Naive B cell (primary cell): Measurements from ENCODE around the gene SGK1. TPM values are rescaled to one million over a fixed set of nuclear protein-coding genes. Genes with fewer than 3 reads are reported as not detected.
"Not testable (repeated sequence)": the region's sequence is repeated elsewhere in the genome, so short reads cannot be mapped to it uniquely, and the experiment has no call there.

Source experiments
- ATAC-seq, 2 donors: fragments of 150-1000 bp; cut with Tn5 transposase; 2 replicates each; pipeline ENCODE4 v1.10.0; 2021; ENCODE audit warnings: low read depth in 2 of 2, mild to moderate bottlenecking in 2 of 2, moderate library complexity in 2 of 2
- DNase-seq: peaks from one replicate; pipeline ENCODE4 v3.0.0; 2022
- H3K27ac Mint-ChIP-seq, 6 donors: one replicate each; pipeline ENCODE4 v1.8.0; 2020 to 2022; ENCODE audit warnings: mild to moderate bottlenecking in 6 of 6, mixed read lengths in 6 of 6, moderate library complexity in 5 of 6, inconsistent platforms in 2 of 6
- H3K27me3 Mint-ChIP-seq, 3 donors: one replicate each; pipeline ENCODE4 v1.8.0; 2021 to 2022; ENCODE audit warnings: mixed read lengths in 3 of 3, mild to moderate bottlenecking in 1 of 3
- H3K36me3 Mint-ChIP-seq, 2 donors: one replicate each; pipeline ENCODE4 v1.8.0; 2020 to 2022; ENCODE audit warnings: mixed read lengths in 2 of 2, inconsistent platforms in 1 of 2, mild to moderate bottlenecking in 1 of 2
- H3K4me1 Mint-ChIP-seq, 3 donors: one replicate each; pipeline ENCODE4 v1.8.0; 2020 to 2022; ENCODE audit warnings: mixed read lengths in 3 of 3, inconsistent platforms in 1 of 3, mild to moderate bottlenecking in 1 of 3, moderate library complexity in 1 of 3
- H3K4me3 Mint-ChIP-seq, 8 donors: one replicate each; pipeline ENCODE4 v1.8.0; 2020 to 2022; ENCODE audit warnings: mild to moderate bottlenecking in 8 of 8, mixed read lengths in 8 of 8, moderate library complexity in 8 of 8, inconsistent platforms in 2 of 8
- H3K9me3 Mint-ChIP-seq, 7 donors: one replicate each; pipeline ENCODE4 v1.8.0; 2020 to 2022; ENCODE audit warnings: mixed read lengths in 7 of 7, mild to moderate bottlenecking in 5 of 7, inconsistent platforms in 2 of 7, moderate library complexity in 1 of 7
- polyA plus RNA-seq, 6 donors: library from polyadenylated mRNA; unstranded; fragments of 300-500 nt; fragmentation: Illumina TruSeq; gene quantifications; one replicate each; pipeline ENCODE4 v1.2.3, GENCODE V29; 2021; ENCODE audit warnings: low read depth in 6 of 6

The SGK1 gene
- polyA plus RNA-seq, 6 donors from 2014 or later = 6.6 to 59.1 (median 24.3) TPM

- peaks cover 6 to 11% of the 10 kb centered on the region in 2 donors for H3K36me3 Mint-ChIP-seq
- not testable (repeated sequence) for DNase-seq, H3K4me3 Mint-ChIP-seq, H3K27ac Mint-ChIP-seq, H3K27me3 Mint-ChIP-seq, ATAC-seq, H3K9me3 Mint-ChIP-seq
- peaks cover 24 to 56% (median 29%) of the 10 kb centered on the region in 3 donors for H3K4me1 Mint-ChIP-seq
Measured at GRCh38 chr6:134213410-134213809, 104.5 kb downstream of the SGK1 start.

DNA sequence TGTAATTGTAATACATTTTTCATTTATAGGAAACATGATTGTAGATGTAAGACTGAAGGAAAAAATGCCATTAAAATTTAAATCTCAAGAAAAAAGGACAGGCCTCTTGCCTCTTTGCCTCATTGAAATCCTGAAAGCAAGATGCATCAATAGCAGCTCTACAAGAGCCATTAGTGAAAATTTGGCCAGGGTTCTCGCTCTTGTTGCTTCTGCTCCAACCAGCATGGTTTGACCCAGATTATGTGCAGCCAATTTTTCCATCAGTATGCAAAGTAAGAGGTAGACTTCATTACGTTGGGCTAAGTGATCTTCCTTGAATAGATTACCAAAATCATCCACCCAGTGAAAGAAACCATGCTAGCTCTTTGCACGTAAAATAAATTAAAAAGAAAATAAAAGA is 106.6 kb downstream of the SGK1 start:
- DNase-seq = no peak
- H3K4me3 Mint-ChIP-seq = no peak overlapping the region
- peaks cover 0 to under 1% (median 0%) of the 10 kb centered on the region in 7 donors for H3K9me3 Mint-ChIP-seq
- peak overlapping the region in 1 of 6 donors; percentile 36 for H3K27ac Mint-ChIP-seq
- peaks cover 8 to 47% (median 13%) of the 10 kb centered on the region in 3 donors for H3K4me1 Mint-ChIP-seq
- no peak for ATAC-seq
- peaks cover under 1 to 2% of the 10 kb centered on the region in 2 donors for H3K36me3 Mint-ChIP-seq
- H3K27me3 Mint-ChIP-seq = no peaks in the 10 kb centered on the region

DNA sequence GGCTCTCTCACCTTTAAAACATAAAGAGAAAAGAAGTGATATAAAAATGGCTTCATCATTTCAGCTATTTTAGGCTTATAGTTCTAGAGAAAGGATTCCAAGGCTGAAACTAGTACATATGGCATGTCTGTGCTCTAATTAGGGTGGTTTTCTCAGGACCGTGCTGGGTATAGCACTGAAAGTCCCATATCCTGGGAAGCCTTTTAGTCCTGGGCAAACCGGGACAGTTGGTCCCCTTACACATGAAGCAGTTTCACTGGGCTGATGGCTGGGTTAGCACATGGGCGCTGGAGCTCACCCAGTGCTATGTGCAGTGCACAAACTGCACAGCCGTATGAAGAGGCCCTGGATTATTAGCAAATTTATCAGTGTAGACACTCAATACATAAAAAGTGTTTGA is 110.5 kb downstream of the SGK1 start:
- no peak overlapping the region for H3K4me3 Mint-ChIP-seq
- H3K4me1 Mint-ChIP-seq = peaks cover 0 to 32% (median 0%) of the 10 kb centered on the region in 3 donors
- peaks cover 3 to 13% (median 7%) of the 10 kb centered on the region in 7 donors for H3K9me3 Mint-ChIP-seq
- no peaks in the 10 kb centered on the region for H3K27me3 Mint-ChIP-seq
- no peak for ATAC-seq
- no peak for DNase-seq
- H3K36me3 Mint-ChIP-seq = peaks cover 5 to 8% of the 10 kb centered on the region in 2 donors
- no peak overlapping the region for H3K27ac Mint-ChIP-seq

GRCh38 chr6:134205366-134205765 is 112.5 kb downstream of the SGK1 start:
- H3K27ac Mint-ChIP-seq = no peak overlapping the region
- peaks cover 5 to 8% of the 10 kb centered on the region in 2 donors for H3K36me3 Mint-ChIP-seq
- H3K4me3 Mint-ChIP-seq = no peak overlapping the region
- ATAC-seq (no peak), DNase-seq (no peak)
- peaks cover 0 to 20% (median 3%) of the 10 kb centered on the region in 3 donors for H3K4me1 Mint-ChIP-seq
- peaks cover 3 to 13% (median 7%) of the 10 kb centered on the region in 7 donors for H3K9me3 Mint-ChIP-seq
- H3K27me3 Mint-ChIP-seq = no peaks in the 10 kb centered on the region

GRCh38 chr6:134204759-134205158 is 113.2 kb downstream of the SGK1 start:
- Mint-ChIP-seq H3K4me1 (peaks cover 3 to 22% (median 9%) of the 10 kb centered on the region in 3 donors), H3K4me3 (peak overlapping the region in 1 of 8 donors; percentile 6), H3K27ac (peak overlapping the region in 1 of 6 donors; percentile 52), H3K9me3 (peaks cover 3 to 13% (median 7%) of the 10 kb centered on the region in 7 donors)
- not testable (repeated sequence) for H3K27me3 Mint-ChIP-seq, ATAC-seq, DNase-seq, H3K36me3 Mint-ChIP-seq

DNA sequence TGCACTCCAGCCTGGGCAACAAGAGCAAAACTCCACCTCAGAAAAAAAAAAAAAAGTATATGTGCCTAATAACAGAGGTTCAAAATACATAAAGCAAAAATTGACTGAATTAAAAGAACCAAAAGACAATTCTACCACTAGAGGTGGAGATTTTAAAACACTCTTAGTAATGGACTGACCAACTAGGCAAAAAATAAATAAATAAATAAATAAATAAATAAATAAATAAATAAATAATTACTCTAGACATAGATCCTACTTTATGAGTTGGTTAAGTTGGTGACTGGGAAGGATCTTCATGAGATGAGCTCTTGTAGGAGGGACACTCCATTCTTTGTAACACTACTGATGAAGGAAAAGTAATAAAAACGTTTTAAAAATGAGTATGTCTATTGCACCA is 113.9 kb downstream of the SGK1 start:
- Mint-ChIP-seq H3K4me1 (peaks cover 6 to 28% (median 16%) of the 10 kb centered on the region in 3 donors), H3K27ac (no peak overlapping the region), H3K9me3 (peaks cover 3 to 13% (median 7%) of the 10 kb centered on the region in 7 donors), H3K36me3 (peaks cover 5 to 8% of the 10 kb centered on the region in 2 donors), H3K27me3 (no peaks in the 10 kb centered on the region), H3K4me3 (no peak overlapping the region)
- ATAC-seq (no peak), DNase-seq (no peak)

- Mint-ChIP-seq H3K4me1 (peaks cover 9 to 26% (median 20%) of the 10 kb centered on the region in 3 donors), H3K27me3 (no peaks in the 10 kb centered on the region), H3K9me3 (peaks cover 3 to 13% (median 7%) of the 10 kb centered on the region in 7 donors), H3K4me3 (no peak overlapping the region), H3K27ac (no peak overlapping the region), H3K36me3 (peaks cover 8 to 9% of the 10 kb centered on the region in 2 donors)
- DNase-seq = no peak
- ATAC-seq = no peak
Measured at GRCh38 chr6:134201716-134202115, 116.2 kb downstream of the SGK1 start.

- H3K4me3 Mint-ChIP-seq = peak overlapping the region in 3 of 8 donors; percentile 26 to 59 (median 34)
- peaks cover 3 to 12% (median 7%) of the 10 kb centered on the region in 7 donors for H3K9me3 Mint-ChIP-seq
- DNase-seq (no peak), ATAC-seq (no peak)
- no peaks in the 10 kb centered on the region for H3K27me3 Mint-ChIP-seq
- H3K27ac Mint-ChIP-seq = peak overlapping the region; percentile 39 to 81 (median 62)
- peaks cover 8 to 10% of the 10 kb centered on the region in 2 donors for H3K36me3 Mint-ChIP-seq
- H3K4me1 Mint-ChIP-seq = peaks cover 9 to 30% (median 20%) of the 10 kb centered on the region in 3 donors
Measured at GRCh38 chr6:134199848-134200606, 117.9 kb downstream of the SGK1 start.

- H3K9me3 Mint-ChIP-seq = peaks cover 0 to 1% (median 0%) of the 10 kb centered on the region in 7 donors
- DNase-seq (no peak), ATAC-seq (no peak)
- H3K4me1 Mint-ChIP-seq = peaks cover 9 to 30% (median 20%) of the 10 kb centered on the region in 3 donors
- no peak overlapping the region for H3K4me3 Mint-ChIP-seq
- H3K27ac Mint-ChIP-seq = peak overlapping the region in 1 of 6 donors; percentile 7
- H3K27me3 Mint-ChIP-seq = no peaks in the 10 kb centered on the region
- H3K36me3 Mint-ChIP-seq = peaks cover under 1 to 5% of the 10 kb centered on the region in 2 donors
Measured at GRCh38 chr6:134198093-134198492, 119.8 kb downstream of the SGK1 start.

- H3K27ac Mint-ChIP-seq, DNase-seq, H3K9me3 Mint-ChIP-seq, H3K27me3 Mint-ChIP-seq, H3K36me3 Mint-ChIP-seq, ATAC-seq, H3K4me3 Mint-ChIP-seq: not testable (repeated sequence)
- H3K4me1 Mint-ChIP-seq = peaks cover 9 to 30% (median 20%) of the 10 kb centered on the region in 3 donors
Measured at GRCh38 chr6:134197685-134198084, 120.2 kb downstream of the SGK1 start.

GRCh38 chr6:134196568-134197193 is 121.2 kb downstream of the SGK1 start:
- ATAC-seq = no peak
- H3K27me3 Mint-ChIP-seq = no peaks in the 10 kb centered on the region
- DNase-seq = no peak
- H3K9me3 Mint-ChIP-seq = no peaks in the 10 kb centered on the region
- H3K27ac Mint-ChIP-seq = peak overlapping the region in 3 of 6 donors; percentile 33 to 76 (median 75)
- H3K4me1 Mint-ChIP-seq = peaks cover 9 to 30% (median 20%) of the 10 kb centered on the region in 3 donors
- H3K36me3 Mint-ChIP-seq = peaks cover 0 to 5% of the 10 kb centered on the region in 2 donors
- H3K4me3 Mint-ChIP-seq = no peak overlapping the region

DNA sequence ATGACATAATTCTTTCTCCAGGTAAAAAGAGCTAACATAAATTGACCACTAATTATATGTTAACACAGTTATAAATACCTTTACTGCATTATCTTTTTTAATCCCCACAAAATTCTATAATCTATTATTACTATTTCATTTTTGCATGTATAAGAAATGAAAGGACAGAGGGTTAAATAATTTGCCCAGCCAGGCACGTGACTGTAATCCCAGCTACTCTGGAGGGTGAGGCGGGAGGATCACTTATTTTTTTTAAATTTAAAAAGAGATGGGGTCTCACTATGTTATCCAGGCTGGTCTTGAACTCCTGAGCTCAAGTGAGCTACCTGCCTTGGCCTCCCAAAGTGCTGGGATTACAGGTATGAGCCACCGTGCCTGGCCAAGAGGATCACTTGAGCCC is 121.9 kb downstream of the SGK1 start:
- DNase-seq = no peak
- no peaks in the 10 kb centered on the region for H3K27me3 Mint-ChIP-seq
- H3K36me3 Mint-ChIP-seq = peaks cover 0 to 5% of the 10 kb centered on the region in 2 donors
- no peak overlapping the region for H3K4me3 Mint-ChIP-seq
- no peak overlapping the region for H3K27ac Mint-ChIP-seq
- no peaks in the 10 kb centered on the region for H3K9me3 Mint-ChIP-seq
- no peak for ATAC-seq
- H3K4me1 Mint-ChIP-seq = peaks cover 13 to 33% (median 20%) of the 10 kb centered on the region in 3 donors

DNA sequence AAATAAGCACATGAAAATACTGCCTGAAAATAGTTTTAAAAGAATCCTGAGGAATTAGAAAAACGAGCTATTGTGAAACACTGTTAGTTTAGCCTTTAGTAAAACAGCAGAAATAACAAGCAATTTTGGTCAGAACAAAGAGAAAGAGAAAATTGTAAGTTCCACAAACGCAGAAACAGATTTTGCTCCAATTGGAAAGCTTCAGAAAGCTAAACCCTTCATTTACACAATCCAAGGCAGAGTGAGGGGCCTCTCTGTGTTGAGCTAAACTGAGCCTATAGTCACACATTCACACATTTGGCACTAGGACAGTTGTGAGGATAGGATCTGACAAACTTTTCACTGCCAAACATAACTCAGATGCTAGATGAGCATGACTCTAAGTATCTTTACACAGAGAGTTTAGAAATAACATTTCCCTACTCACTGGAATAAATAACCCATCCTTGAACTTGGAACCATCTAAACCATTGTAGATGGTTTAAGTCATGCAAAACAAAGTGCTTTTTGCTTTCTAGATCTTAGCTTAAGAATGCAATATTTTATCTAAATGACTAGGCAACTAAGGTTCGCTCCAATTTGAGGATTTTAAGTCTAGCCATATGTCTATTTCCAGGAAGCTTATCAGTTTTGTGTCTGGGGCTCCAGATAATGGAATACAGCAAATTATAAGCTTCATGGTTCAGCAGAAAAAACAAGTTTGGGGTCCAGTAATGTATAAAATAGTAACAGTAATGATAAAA is 122.6 kb downstream of the SGK1 start:
- Mint-ChIP-seq H3K27me3 (no peaks in the 10 kb centered on the region), H3K4me1 (peaks cover 15 to 33% (median 17%) of the 10 kb centered on the region in 3 donors), H3K9me3 (no peaks in the 10 kb centered on the region), H3K4me3 (no peak overlapping the region), H3K27ac (no peak overlapping the region), H3K36me3 (peaks cover 0 to 5% of the 10 kb centered on the region in 2 donors)
- no peak for ATAC-seq
- DNase-seq = no peak
